ENCODE results near the gene IPMK. TPM values are rescaled to one million over a fixed set of nuclear protein-coding genes. Genes with fewer than 3 reads are reported as not detected.
A peak's percentile ranks its signal among the peaks of the same experiment; 100 is the strongest.

Gene IPMK
- total RNA-seq, 1 donor = 10.9 TPM

GRCh38 chr10:58275908-58276307 lies 8.2 kb upstream of the IPMK start:
- H3K27me3 ChIP-seq (ENCODE audit: insufficient read depth, low read length) = no peaks in the 10 kb centered on the region
- H4K20me1 ChIP-seq (ENCODE audit: insufficient read depth, low read length) = no peaks in the 10 kb centered on the region
- H3K4me1 ChIP-seq (ENCODE audit: insufficient read depth, low read length) = peaks cover 26% of the 10 kb centered on the region
- peak overlapping the region; percentile 19 for H3K27ac ChIP-seq (ENCODE audit: low read depth, low read length)
- H3K79me2 ChIP-seq (ENCODE audit: insufficient read depth, low read length) = peaks cover 37% of the 10 kb centered on the region
- peak overlapping the region; percentile 40 for H3K4me2 ChIP-seq (ENCODE audit: insufficient read depth, low read length)
- no peak for DNase-seq (ENCODE audit: insufficient read length, low spot score, missing footprints)
- no peaks in the 10 kb centered on the region for H3K9me3 ChIP-seq (ENCODE audit: low read depth, low read length)
- no peak overlapping the region for H2AFZ ChIP-seq (ENCODE audit: low read length)
- peaks cover 7% of the 10 kb centered on the region for H3K36me3 ChIP-seq (ENCODE audit: insufficient read depth, low read length)
- H3K4me3 ChIP-seq (ENCODE audit: insufficient read depth, low read length) = no peak overlapping the region
- TF ChIP-seq CTCF (IDR thresholded peaks at IDR 0.05; ENCODE audit: extremely low read depth, low read depth, low read length) = no peak

- H3K4me1 ChIP-seq (ENCODE audit: insufficient read depth, low read length) = peaks cover 23% of the 10 kb centered on the region
- no peak overlapping the region for H3K4me3 ChIP-seq (ENCODE audit: insufficient read depth, low read length)
- H3K36me3 ChIP-seq (ENCODE audit: insufficient read depth, low read length) = peaks cover 7% of the 10 kb centered on the region
- no peaks in the 10 kb centered on the region for H4K20me1 ChIP-seq (ENCODE audit: insufficient read depth, low read length)
- H3K4me2 ChIP-seq (ENCODE audit: insufficient read depth, low read length) = no peak overlapping the region
- no peak for DNase-seq (ENCODE audit: insufficient read length, low spot score, missing footprints)
- peaks cover 43% of the 10 kb centered on the region for H3K79me2 ChIP-seq (ENCODE audit: insufficient read depth, low read length)
- no peak overlapping the region for H2AFZ ChIP-seq (ENCODE audit: low read length)
- H3K27ac ChIP-seq (ENCODE audit: low read depth, low read length) = peak overlapping the region; percentile 19
- H3K27me3 ChIP-seq (ENCODE audit: insufficient read depth, low read length) = no peaks in the 10 kb centered on the region
- H3K9me3 ChIP-seq (ENCODE audit: low read depth, low read length) = no peaks in the 10 kb centered on the region
- TF ChIP-seq CTCF (IDR thresholded peaks at IDR 0.05; ENCODE audit: extremely low read depth, low read depth, low read length) = no peak
Measured at GRCh38 chr10:58275261-58275660, 7.6 kb upstream of the IPMK start.

GRCh38 chr10:58269782-58270290 lies 2.1 kb upstream of the IPMK start:
- Histone ChIP-seq H3K4me1 (ENCODE audit: insufficient read depth, low read length) (peaks cover 27% of the 10 kb centered on the region), H3K36me3 (ENCODE audit: insufficient read depth, low read length) (no peaks in the 10 kb centered on the region), H2AFZ (ENCODE audit: low read length) (peak overlapping the region; percentile 93), H3K9me3 (ENCODE audit: low read depth, low read length) (no peaks in the 10 kb centered on the region), H3K79me2 (ENCODE audit: insufficient read depth, low read length) (peaks cover 54% of the 10 kb centered on the region), H3K27me3 (ENCODE audit: insufficient read depth, low read length) (no peaks in the 10 kb centered on the region), H4K20me1 (ENCODE audit: insufficient read depth, low read length) (no peaks in the 10 kb centered on the region), H3K4me3 (ENCODE audit: insufficient read depth, low read length) (peak overlapping the region; percentile 78), H3K4me2 (ENCODE audit: insufficient read depth, low read length) (peak overlapping the region; percentile 97), H3K27ac (ENCODE audit: low read depth, low read length) (peak overlapping the region; percentile 80)
- no peak for DNase-seq (ENCODE audit: insufficient read length, low spot score, missing footprints)
- no peak for TF ChIP-seq CTCF (IDR thresholded peaks at IDR 0.05; ENCODE audit: extremely low read depth, low read depth, low read length)

GRCh38 chr10:58268946-58269781 lies 1.5 kb upstream of the IPMK start, which contains the start of gene CISD1:
TSS of gene CISD1 (plus strand) at chr10:58269162. CDS start at chr10:58269274, 112 bp downstream.
- Histone ChIP-seq H3K27ac (ENCODE audit: low read depth, low read length) (peak within 1 kb of the TSS; percentile 80), H3K4me2 (ENCODE audit: insufficient read depth, low read length) (peak within 1 kb of the TSS; percentile 97), H2AFZ (ENCODE audit: low read length) (peak within 1 kb of the TSS; percentile 94), H3K27me3 (ENCODE audit: insufficient read depth, low read length) (no peaks in the 10 kb centered on the region), H3K4me3 (ENCODE audit: insufficient read depth, low read length) (peak within 1 kb of the TSS; percentile 78), H4K20me1 (ENCODE audit: insufficient read depth, low read length) (no peaks in the 10 kb centered on the region), H3K4me1 (ENCODE audit: insufficient read depth, low read length) (peaks cover 21% of the 10 kb centered on the region), H3K79me2 (ENCODE audit: insufficient read depth, low read length) (peaks cover 56% of the 10 kb centered on the region), H3K9me3 (ENCODE audit: low read depth, low read length) (no peaks in the 10 kb centered on the region), H3K36me3 (ENCODE audit: insufficient read depth, low read length) (no peaks in the 10 kb centered on the region)
- no peak for TF ChIP-seq CTCF (IDR thresholded peaks at IDR 0.05; ENCODE audit: extremely low read depth, low read depth, low read length)
- peak; percentile 98 for DNase-seq (ENCODE audit: insufficient read length, low spot score, missing footprints)

Measured in osteoblast (primary cell).